ENCODE measurements around the gene GOLPH3L.

GRCh38 chr1:150627826-150628410 is 69.0 kb downstream of the GOLPH3L start:
- TF ChIP-seq CTCF (conservative IDR thresholded peaks at IDR 0.05; ENCODE audit: low read depth, low read length) (no peak), EZH2 (IDR thresholded peaks at IDR 0.05; ENCODE audit: low read length, unreplicated experiment) (no peak), EZH2phosphoT487 (IDR thresholded peaks at IDR 0.05; ENCODE audit: borderline replicate concordance, low read length) (no peak)

Data from PC-3 (cell line).